SK-N-MC (cell line): ENCODE data around the gene DTD1.

ENCODE experiments used
- EZH2 ChIP-seq: fragments of 200-600 bp; sonication (generic); IDR thresholded peaks from one replicate; pipeline ENCODE4 v1.6.1; 2017; ENCODE audit warnings: antibody characterized with exemption
- POLR2AphosphoS5 ChIP-seq: IDR thresholded peaks from 2 replicates; pipeline ENCODE4 v1.6.1; 2012; ENCODE audit warnings: mild to moderate bottlenecking, low read depth, low read length, borderline replicate concordance

DNA sequence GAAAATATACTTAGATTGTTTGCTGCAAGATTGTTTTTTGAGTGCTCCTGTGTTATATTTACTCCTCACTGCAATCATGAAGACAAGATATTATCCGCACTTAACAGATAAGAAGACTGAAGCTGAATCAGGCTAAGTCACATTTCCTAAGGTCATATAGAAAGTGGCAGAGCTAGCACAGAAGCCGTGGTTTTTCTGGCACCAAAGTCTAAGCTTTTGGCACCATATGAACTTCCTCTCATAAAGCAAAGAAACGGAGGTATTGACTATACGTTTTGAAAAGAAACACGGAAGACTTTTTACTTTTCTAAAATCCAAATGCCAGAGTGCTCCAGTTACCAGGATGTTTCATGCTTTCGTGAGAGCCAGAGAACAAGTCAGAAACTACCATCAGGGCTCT, 9.3 kb upstream of the DTD1 start:
- TF ChIP-seq POLR2AphosphoS5 (no peak), EZH2 (no peak)
